Measurements from ENCODE around the gene EN2.

DNA sequence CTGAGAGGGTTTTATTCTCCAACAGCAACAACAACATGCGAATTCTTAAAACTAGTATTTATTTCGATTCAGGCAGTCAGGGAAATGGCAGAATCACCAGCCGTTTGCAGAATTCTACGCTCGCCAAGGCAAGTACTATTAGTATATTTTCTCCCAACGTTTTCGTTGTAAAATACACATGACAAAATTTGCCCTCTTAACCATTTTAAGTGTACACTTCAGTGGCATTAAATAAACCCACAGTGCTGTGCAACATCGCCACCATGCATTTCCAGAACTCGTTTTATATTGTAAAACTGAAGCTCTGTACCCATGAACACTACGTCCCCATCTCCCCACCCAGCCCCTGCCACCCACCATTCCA, 10.8 kb downstream of the EN2 start:
- TF ChIP-seq, protein P1, sequence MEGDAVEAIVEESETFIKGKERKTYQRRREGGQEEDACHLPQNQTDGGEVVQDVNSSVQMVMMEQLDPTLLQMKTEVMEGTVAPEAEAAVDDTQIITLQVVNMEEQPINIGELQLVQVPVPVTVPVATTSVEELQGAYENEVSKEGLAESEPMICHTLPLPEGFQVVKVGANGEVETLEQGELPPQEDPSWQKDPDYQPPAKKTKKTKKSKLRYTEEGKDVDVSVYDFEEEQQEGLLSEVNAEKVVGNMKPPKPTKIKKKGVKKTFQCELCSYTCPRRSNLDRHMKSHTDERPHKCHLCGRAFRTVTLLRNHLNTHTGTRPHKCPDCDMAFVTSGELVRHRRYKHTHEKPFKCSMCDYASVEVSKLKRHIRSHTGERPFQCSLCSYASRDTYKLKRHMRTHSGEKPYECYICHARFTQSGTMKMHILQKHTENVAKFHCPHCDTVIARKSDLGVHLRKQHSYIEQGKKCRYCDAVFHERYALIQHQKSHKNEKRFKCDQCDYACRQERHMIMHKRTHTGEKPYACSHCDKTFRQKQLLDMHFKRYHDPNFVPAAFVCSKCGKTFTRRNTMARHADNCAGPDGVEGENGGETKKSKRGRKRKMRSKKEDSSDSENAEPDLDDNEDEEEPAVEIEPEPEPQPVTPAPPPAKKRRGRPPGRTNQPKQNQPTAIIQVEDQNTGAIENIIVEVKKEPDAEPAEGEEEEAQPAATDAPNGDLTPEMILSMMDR (IDR thresholded peaks at IDR 0.05; ENCODE audit: low read depth, low read length): no peak
- no peak for TF ChIP-seq EZH2phosphoT487 (IDR thresholded peaks at IDR 0.05; ENCODE audit: low read depth)
